Fibroblast of upper back skin (primary cell): ENCODE results near the gene FARP1.

Experiments
- DNase-seq: peaks from one replicate; pipeline ENCODE4 v3.0.0-alpha.2; 2013

The FARP1 gene

GRCh38 chr13:98142380-98143156 lies at the start of gene FARP1:
FARP1 (plus strand) TSS chr13:98143094; CDS start chr13:98213243, 70,149 bp downstream.
- peak; percentile 67 for DNase-seq

GRCh38 chr13:98094678-98095266 lies 48.1 kb upstream of the FARP1 start:
- DNase-seq: no peak

- peak; percentile 22 for DNase-seq
Measured at GRCh38 chr13:98096059-98096458, 46.8 kb upstream of the FARP1 start.

- DNase-seq: peak; percentile 45
Measured at GRCh38 chr13:98097749-98098148, 45.1 kb upstream of the FARP1 start.

GRCh38 chr13:98098516-98098915 lies 44.4 kb upstream of the FARP1 start:
- DNase-seq: peak; percentile 87

GRCh38 chr13:98099627-98100026 lies 43.3 kb upstream of the FARP1 start:
- no peak for DNase-seq

- no peak for DNase-seq
Measured at GRCh38 chr13:98100481-98100880, 42.4 kb upstream of the FARP1 start.

GRCh38 chr13:98103531-98103930 lies 39.4 kb upstream of the FARP1 start:
- DNase-seq: peak; percentile 24

- DNase-seq: peak; percentile 31
Measured at GRCh38 chr13:98103942-98104880, 38.7 kb upstream of the FARP1 start.

- DNase-seq: peak; percentile 55
Measured at GRCh38 chr13:98105929-98106336, 37.0 kb upstream of the FARP1 start.

- peak; percentile 25 for DNase-seq
Measured at GRCh38 chr13:98108341-98108740, 34.6 kb upstream of the FARP1 start.

- no peak for DNase-seq
Measured at GRCh38 chr13:98109226-98109853, 33.6 kb upstream of the FARP1 start.

- no peak for DNase-seq
Measured at GRCh38 chr13:98110749-98111148, 32.1 kb upstream of the FARP1 start.

GRCh38 chr13:98111168-98112098 lies 31.5 kb upstream of the FARP1 start:
- DNase-seq: no peak

- DNase-seq: no peak
Measured at GRCh38 chr13:98112456-98112855, 30.4 kb upstream of the FARP1 start.

GRCh38 chr13:98118865-98119264 lies 24.0 kb upstream of the FARP1 start:
- DNase-seq: no peak

GRCh38 chr13:98123176-98123575 lies 19.7 kb upstream of the FARP1 start:
- no peak for DNase-seq

GRCh38 chr13:98129059-98129746 lies 13.7 kb upstream of the FARP1 start:
- peak; percentile 38 for DNase-seq

- DNase-seq: no peak
Measured at GRCh38 chr13:98133946-98134345, 8.9 kb upstream of the FARP1 start.

GRCh38 chr13:98134901-98135300 lies 8.0 kb upstream of the FARP1 start:
- DNase-seq: no peak

GRCh38 chr13:98141091-98141490 lies 1.8 kb upstream of the FARP1 start:
- no peak for DNase-seq
